HG03175 (cell line): ENCODE results near the gene AHNAK.
"Not testable (repeated sequence)": the region's sequence is repeated elsewhere in the genome, so short reads cannot be mapped to it uniquely, and the experiment has no call there.

Experiments
- ATAC-seq: cut with Tn5 transposase; IDR thresholded peaks from one replicate; pipeline ENCODE4 v1.9.1; 2021; ENCODE audit warnings: mild to moderate bottlenecking, moderate library complexity; ENCODE audit not compliant: unreplicated experiment

Gene AHNAK

GRCh38 chr11:62546244-62546928 is at the start of gene AHNAK:
Gene AHNAK, minus strand, starts transcription at chr11:62546806. Its CDS starts 10,708 bp downstream, at chr11:62536098.
- no peak for ATAC-seq

GRCh38 chr11:62595124-62595523 is 48.5 kb upstream of the AHNAK start:
- ATAC-seq = no peak

- no peak for ATAC-seq
Measured at GRCh38 chr11:62593434-62594044, 46.9 kb upstream of the AHNAK start.

GRCh38 chr11:62592989-62593421 is 46.4 kb upstream of the AHNAK start:
- no peak for ATAC-seq

GRCh38 chr11:62592146-62592815 is 45.7 kb upstream of the AHNAK start:
- ATAC-seq = no peak

- peak; percentile 90 for ATAC-seq
Measured at GRCh38 chr11:62591448-62592145, 45.0 kb upstream of the AHNAK start, which contains the start of gene TUT1. Gene TUT1, minus strand, starts transcription at chr11:62591523. Its CDS starts 38 bp downstream, at chr11:62591485.

- no peak for ATAC-seq
Measured at GRCh38 chr11:62588966-62589637, 42.5 kb upstream of the AHNAK start.

GRCh38 chr11:62585356-62585755 is 38.8 kb upstream of the AHNAK start:
- ATAC-seq = not testable (repeated sequence)

- not testable (repeated sequence) for ATAC-seq
Measured at GRCh38 chr11:62581735-62582134, 35.1 kb upstream of the AHNAK start.

GRCh38 chr11:62580959-62581715 is 34.5 kb upstream of the AHNAK start:
- ATAC-seq = no peak

GRCh38 chr11:62579252-62579651 is 32.6 kb upstream of the AHNAK start:
- no peak for ATAC-seq

- ATAC-seq = no peak
Measured at GRCh38 chr11:62578541-62578940, 31.9 kb upstream of the AHNAK start.

GRCh38 chr11:62577046-62577714 is 30.6 kb upstream of the AHNAK start:
- no peak for ATAC-seq

GRCh38 chr11:62575837-62576236 is 29.2 kb upstream of the AHNAK start:
- ATAC-seq = no peak

GRCh38 chr11:62575156-62575555 is 28.6 kb upstream of the AHNAK start:
- no peak for ATAC-seq

- ATAC-seq = no peak
Measured at GRCh38 chr11:62574363-62575071, 27.9 kb upstream of the AHNAK start.

- peak; percentile 91 for ATAC-seq
Measured at GRCh38 chr11:62573592-62574362, 27.2 kb upstream of the AHNAK start, which contains the start of gene EEF1G. Gene EEF1G, minus strand, starts transcription at chr11:62573891. Its CDS starts 49 bp downstream, at chr11:62573842.

GRCh38 chr11:62573006-62573591 is 26.5 kb upstream of the AHNAK start:
- no peak for ATAC-seq
